ENCODE results near the gene TPD52L1. TPM values are rescaled to one million over a fixed set of nuclear protein-coding genes. Genes with fewer than 3 reads are reported as not detected.
"Not testable (repeated sequence)": the region's sequence is repeated elsewhere in the genome, so short reads cannot be mapped to it uniquely, and the experiment has no call there.

The TPD52L1 gene
- total RNA-seq, 2 experiments from 2014 or later = 0.89 to 1.4 TPM

DNA sequence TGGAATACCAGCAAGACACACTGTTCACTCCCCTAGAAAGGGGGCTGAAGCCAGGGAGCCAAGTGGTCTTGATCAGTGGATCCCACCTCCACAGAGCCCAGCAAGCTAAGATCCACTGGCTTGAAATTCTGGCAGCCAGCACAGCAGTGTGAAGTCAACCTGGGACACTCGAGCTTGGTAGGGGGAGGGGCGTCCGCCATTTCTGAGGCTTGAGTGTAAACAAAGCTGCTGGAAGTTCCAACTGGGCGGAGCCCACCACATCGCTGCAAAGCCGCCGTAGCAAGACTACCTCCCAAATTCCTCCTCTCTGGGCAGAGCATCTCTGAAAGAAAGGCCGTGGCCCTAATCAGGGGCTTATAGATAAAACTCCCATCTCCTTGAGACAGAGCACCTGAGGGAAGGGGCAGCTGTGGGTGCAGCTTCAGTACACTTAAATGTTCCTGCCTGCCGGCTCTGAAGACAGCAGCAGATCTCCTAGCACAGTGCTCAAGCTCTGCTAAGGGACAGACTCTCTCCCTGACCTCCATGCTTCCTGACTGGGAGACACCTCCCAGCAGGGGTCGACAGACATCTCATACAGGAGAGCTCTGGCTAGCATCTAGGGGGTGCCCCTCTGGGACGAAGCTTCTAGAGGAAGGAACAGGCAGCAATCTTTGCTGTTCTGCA lies 126.9 kb downstream of the TPD52L1 start:
- POLR2A ChIA-PET; intact Hi-C loops (cut with DNase I, micrococcal nuclease); H3K4me3 Mint-ChIP-seq; CTCF ChIA-PET; ATAC-seq; H3K27ac Mint-ChIP-seq; H3K27me3 Mint-ChIP-seq; DNase-seq: not testable (repeated sequence)
- Mint-ChIP-seq H3K9me3 (ENCODE audit: low read depth) (peaks cover 16% of the 10 kb centered on the region), H3K36me3 (ENCODE audit: low read depth) (peaks cover 86% of the 10 kb centered on the region), H3K4me1 (peaks cover 48% of the 10 kb centered on the region)

DNA sequence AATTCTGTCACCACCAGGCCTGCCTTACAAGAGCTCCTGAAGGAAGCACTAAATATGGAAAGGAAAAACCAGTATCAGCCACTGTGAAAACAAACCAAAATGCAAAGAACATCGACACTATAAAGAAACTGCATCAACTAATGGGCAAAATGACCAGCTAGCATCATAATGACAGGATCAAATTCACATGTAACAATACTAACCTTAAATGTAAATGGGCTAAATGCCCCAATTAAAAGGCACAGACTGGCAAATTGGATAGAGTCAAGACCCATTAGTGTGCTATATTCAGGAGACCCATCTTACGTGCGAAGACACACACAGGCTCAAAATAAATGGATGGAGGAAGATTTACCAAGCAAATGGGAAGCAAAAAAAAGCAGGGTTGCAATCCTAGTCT lies 128.9 kb downstream of the TPD52L1 start:
- H3K9me3 Mint-ChIP-seq (ENCODE audit: low read depth) = peaks cover 27% of the 10 kb centered on the region
- DNase-seq; POLR2A ChIA-PET; intact Hi-C loops (cut with DNase I, micrococcal nuclease); H3K4me3 Mint-ChIP-seq; H3K27me3 Mint-ChIP-seq; ATAC-seq; H3K27ac Mint-ChIP-seq: not testable (repeated sequence)
- CTCF ChIA-PET = interaction anchor here (1.2 kb wide), 1 partner anchor 31 kb away, joined by 4 read pairs; no protein-coding TSS in a partner anchor
- H3K4me1 Mint-ChIP-seq = peaks cover 50% of the 10 kb centered on the region
- peaks cover 89% of the 10 kb centered on the region for H3K36me3 Mint-ChIP-seq (ENCODE audit: low read depth)

DNA sequence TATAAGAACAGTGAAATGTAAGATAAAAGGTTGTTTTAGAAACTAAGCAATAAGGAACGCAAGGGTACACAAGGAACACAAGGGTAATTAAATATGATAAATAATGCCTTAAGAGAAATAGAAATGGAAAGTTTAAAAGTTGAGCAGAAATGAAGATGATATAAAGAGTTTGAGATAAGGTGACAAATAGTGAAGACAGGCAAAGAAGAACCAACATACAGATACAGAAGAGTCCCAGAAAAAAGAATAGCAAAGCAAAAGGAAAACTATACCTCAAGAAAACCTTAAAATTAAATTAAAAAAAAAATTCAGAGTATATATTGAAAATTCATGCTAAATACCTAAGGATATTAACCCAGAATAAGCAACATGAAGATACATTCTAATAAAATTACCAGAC lies 131.8 kb downstream of the TPD52L1 start:
- Mint-ChIP-seq H3K9me3 (ENCODE audit: low read depth) (peaks cover 33% of the 10 kb centered on the region), H3K4me1 (peaks cover 36% of the 10 kb centered on the region), H3K36me3 (ENCODE audit: low read depth) (peaks cover 91% of the 10 kb centered on the region), H3K27ac (no peak overlapping the region), H3K27me3 (no peaks in the 10 kb centered on the region), H3K4me3 (no peak overlapping the region)
- CTCF ChIA-PET = no interaction called here
- ATAC-seq = no peak
- DNase-seq = no peak
- POLR2A ChIA-PET = no interaction called here
- intact Hi-C loops (cut with DNase I, micrococcal nuclease) = no loop called here

DNA sequence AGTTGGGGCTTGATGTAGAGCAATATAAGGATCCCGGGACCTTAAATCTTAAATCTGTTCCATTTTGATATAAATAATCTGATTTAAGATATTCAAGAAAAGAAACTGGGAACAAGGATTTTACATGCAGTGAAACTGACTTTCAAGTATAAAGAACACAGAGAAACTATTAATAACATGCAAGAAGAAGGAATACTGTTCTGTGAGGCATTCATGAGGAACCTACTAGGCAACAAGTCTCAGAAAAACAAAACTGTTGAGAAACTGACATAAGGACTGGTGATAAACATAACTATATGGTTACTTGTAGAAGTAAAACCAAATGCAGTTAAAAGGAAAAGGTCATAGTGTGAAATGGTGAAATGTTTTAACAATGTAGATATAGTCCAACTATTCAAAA lies 132.4 kb downstream of the TPD52L1 start:
- Mint-ChIP-seq H3K4me1 (peaks cover 31% of the 10 kb centered on the region), H3K4me3 (no peak overlapping the region), H3K27ac (no peak overlapping the region), H3K27me3 (no peaks in the 10 kb centered on the region), H3K9me3 (ENCODE audit: low read depth) (peaks cover 33% of the 10 kb centered on the region), H3K36me3 (ENCODE audit: low read depth) (peaks cover 91% of the 10 kb centered on the region)
- ChIA-PET POLR2A (no interaction called here), CTCF (no interaction called here)
- DNase-seq (no peak), ATAC-seq (no peak)
- intact Hi-C loops (cut with DNase I, micrococcal nuclease) = no loop called here

DNA sequence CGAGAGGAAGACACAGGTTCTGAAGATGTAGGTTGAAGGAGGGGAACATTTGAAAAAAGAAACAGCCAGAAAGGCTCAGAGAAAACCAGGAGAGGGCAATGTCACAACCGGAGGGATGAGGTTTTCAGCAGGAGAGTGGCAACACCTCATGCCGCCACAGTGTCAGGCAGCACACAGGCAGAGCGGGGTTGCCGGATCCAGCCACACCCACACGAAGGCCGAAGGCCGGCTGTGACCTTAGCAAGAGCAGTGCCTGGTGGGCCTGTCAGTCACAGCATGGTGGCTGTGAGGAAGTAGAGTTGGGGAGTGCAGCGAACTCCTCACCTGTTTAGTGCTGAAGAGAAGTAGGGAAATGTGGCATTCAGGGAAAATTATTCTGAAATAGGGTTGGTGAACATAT lies 134.1 kb downstream of the TPD52L1 start:
- Mint-ChIP-seq H3K4me1 (peaks cover 22% of the 10 kb centered on the region), H3K27me3 (no peaks in the 10 kb centered on the region), H3K36me3 (ENCODE audit: low read depth) (peaks cover 91% of the 10 kb centered on the region), H3K27ac (no peak overlapping the region), H3K9me3 (ENCODE audit: low read depth) (peaks cover 26% of the 10 kb centered on the region), H3K4me3 (no peak overlapping the region)
- intact Hi-C loops (cut with DNase I, micrococcal nuclease) = no loop called here
- ATAC-seq = no peak
- ChIA-PET CTCF (no interaction called here), POLR2A (no interaction called here)
- DNase-seq = no peak

DNA sequence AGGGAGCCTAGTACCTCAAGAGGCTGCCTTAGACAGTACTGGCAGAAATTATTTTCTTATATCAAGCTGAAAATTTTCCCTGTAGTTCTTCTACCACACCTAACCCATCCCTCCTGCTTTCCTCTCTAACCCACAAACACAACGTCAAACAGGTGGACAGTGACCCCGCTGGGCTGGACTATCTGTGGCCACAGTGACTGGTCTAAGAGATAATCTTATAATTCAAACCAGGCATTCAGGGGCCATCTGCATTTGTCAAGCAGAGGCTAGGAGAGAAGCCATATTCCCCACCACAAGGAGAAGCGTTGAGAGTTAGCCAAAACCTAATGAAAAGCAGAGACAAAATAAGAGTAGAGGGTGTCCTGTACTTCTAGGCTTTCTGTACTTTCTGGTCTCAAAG lies 140.0 kb downstream of the TPD52L1 start:
- H3K27ac Mint-ChIP-seq = no peak overlapping the region
- peaks cover 35% of the 10 kb centered on the region for H3K4me1 Mint-ChIP-seq
- peaks cover 5% of the 10 kb centered on the region for H3K9me3 Mint-ChIP-seq (ENCODE audit: low read depth)
- ATAC-seq = no peak
- POLR2A ChIA-PET = no interaction called here
- DNase-seq = no peak
- no peak overlapping the region for H3K4me3 Mint-ChIP-seq
- H3K36me3 Mint-ChIP-seq (ENCODE audit: low read depth) = peaks cover 80% of the 10 kb centered on the region
- intact Hi-C loops (cut with DNase I, micrococcal nuclease) = no loop called here
- CTCF ChIA-PET = no interaction called here
- H3K27me3 Mint-ChIP-seq = no peaks in the 10 kb centered on the region

DNA sequence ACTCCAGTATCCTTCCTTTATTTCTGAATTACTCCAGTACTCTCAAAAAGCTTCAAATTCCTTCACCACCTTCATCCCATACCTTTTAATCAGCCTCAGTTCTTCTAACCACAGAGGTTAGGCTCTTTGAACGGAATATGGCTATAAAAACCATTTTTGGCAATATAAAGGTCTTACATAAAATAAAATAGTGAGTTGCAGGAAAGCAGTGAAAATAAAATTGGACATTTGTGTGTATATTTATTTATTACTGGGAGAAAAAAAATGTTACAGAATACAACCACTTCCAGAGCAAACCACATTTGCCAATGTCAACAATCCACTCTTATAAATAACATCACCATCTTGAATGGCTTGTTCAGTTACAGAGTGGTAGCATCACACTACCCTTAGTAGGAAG lies 140.5 kb downstream of the TPD52L1 start:
- ATAC-seq = no peak
- intact Hi-C loops (cut with DNase I, micrococcal nuclease) = no loop called here
- Mint-ChIP-seq H3K27ac (no peak overlapping the region), H3K4me3 (no peak overlapping the region), H3K36me3 (ENCODE audit: low read depth) (peaks cover 84% of the 10 kb centered on the region), H3K4me1 (peaks cover 36% of the 10 kb centered on the region), H3K27me3 (no peaks in the 10 kb centered on the region), H3K9me3 (ENCODE audit: low read depth) (peaks cover 5% of the 10 kb centered on the region)
- no peak for DNase-seq
- CTCF ChIA-PET = no interaction called here
- POLR2A ChIA-PET = no interaction called here

DNA sequence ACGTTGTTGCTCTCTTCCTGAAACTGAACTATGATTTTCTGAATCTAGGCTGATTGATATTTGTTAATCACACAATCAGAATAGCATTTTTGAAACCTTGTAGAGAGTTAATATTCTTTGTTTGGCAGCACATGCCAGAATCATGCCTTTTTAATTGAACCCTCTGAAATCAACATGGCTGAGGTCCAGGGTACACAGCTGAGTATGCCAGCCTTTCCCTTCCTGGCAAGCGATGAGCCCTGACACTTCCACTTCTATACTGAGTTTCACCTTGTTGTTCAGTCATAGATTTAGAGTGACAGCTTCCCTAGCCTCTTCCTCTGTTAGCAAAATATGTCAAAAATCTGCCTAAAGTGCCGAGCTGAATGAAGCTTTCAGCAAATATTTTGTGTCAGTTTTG lies 141.4 kb downstream of the TPD52L1 start:
- Mint-ChIP-seq H3K27ac (no peak overlapping the region), H3K27me3 (no peaks in the 10 kb centered on the region), H3K4me3 (no peak overlapping the region), H3K36me3 (ENCODE audit: low read depth) (peaks cover 87% of the 10 kb centered on the region), H3K9me3 (ENCODE audit: low read depth) (peaks cover 1% of the 10 kb centered on the region), H3K4me1 (peaks cover 45% of the 10 kb centered on the region)
- ATAC-seq = no peak
- CTCF ChIA-PET = interaction anchor here (0.6 kb wide), 1 partner anchor 11 kb away, joined by 3 read pairs; no protein-coding TSS in a partner anchor
- POLR2A ChIA-PET = no interaction called here
- DNase-seq = no peak
- intact Hi-C loops (cut with DNase I, micrococcal nuclease) = no loop called here

DNA sequence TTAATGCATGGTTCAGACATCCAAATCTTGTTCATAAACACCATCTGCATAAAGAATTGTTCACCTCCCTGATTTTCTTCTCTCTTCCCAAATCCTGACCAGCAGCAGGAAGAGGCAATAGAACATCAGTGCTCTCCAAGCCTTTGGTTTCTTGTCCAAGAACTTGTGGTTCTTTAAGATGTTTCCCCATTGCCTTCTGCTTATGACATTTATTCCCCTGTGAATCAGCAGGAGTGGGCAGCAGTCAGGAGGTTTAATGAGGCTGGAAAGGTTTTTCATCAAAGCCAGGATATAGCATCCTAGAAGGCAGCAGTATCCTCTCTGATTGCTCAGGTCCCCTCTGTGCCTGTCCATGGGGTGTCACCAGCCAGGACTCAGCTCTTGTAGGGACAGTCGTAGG lies 142.9 kb downstream of the TPD52L1 start:
- H3K4me1 Mint-ChIP-seq = peaks cover 53% of the 10 kb centered on the region
- H3K4me3 Mint-ChIP-seq = no peak overlapping the region
- H3K36me3 Mint-ChIP-seq (ENCODE audit: low read depth) = peaks cover 84% of the 10 kb centered on the region
- CTCF ChIA-PET = interaction anchor here (1.3 kb wide), 1 partner anchor 609 kb away, joined by 3 read pairs; no protein-coding TSS in a partner anchor
- H3K27me3 Mint-ChIP-seq = no peaks in the 10 kb centered on the region
- intact Hi-C loops (cut with DNase I, micrococcal nuclease) = no loop called here
- no peak for ATAC-seq
- POLR2A ChIA-PET = no interaction called here
- H3K27ac Mint-ChIP-seq = no peak overlapping the region
- DNase-seq = no peak
- H3K9me3 Mint-ChIP-seq (ENCODE audit: low read depth) = no peaks in the 10 kb centered on the region

DNA sequence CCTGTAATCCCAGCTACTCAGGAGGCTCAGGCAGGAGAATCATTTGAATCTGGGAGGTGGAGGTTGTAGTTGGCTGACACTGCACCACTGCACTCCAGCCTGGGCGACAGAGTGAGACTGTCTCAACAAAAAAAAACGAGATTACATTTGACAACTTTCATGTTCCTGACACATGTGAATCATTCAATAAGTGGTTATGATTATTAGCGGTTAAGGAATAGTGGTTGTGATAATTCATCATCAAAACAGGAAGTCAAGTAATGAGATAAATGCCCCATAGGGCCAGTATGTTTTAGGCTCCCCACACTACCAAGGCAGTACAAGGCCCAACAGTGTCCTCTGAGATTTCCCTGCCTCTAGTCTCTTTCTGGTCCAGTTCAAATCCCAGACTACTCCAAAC lies 145.7 kb downstream of the TPD52L1 start:
- peaks cover 2% of the 10 kb centered on the region for H3K9me3 Mint-ChIP-seq (ENCODE audit: low read depth)
- ATAC-seq (no peak), DNase-seq (no peak)
- H3K27me3 Mint-ChIP-seq = no peaks in the 10 kb centered on the region
- peaks cover 59% of the 10 kb centered on the region for H3K36me3 Mint-ChIP-seq (ENCODE audit: low read depth)
- H3K4me3 Mint-ChIP-seq = peak overlapping the region; percentile 94
- peak overlapping the region; percentile 98 for H3K27ac Mint-ChIP-seq
- H3K4me1 Mint-ChIP-seq = peaks cover 64% of the 10 kb centered on the region
- ChIA-PET CTCF (interaction anchor here (3.5 kb wide), 1 partner anchor 12 kb away, joined by 20 read pairs; no protein-coding TSS in a partner anchor), POLR2A (no interaction called here)
- intact Hi-C loops (cut with DNase I, micrococcal nuclease) = no loop called here

DNA sequence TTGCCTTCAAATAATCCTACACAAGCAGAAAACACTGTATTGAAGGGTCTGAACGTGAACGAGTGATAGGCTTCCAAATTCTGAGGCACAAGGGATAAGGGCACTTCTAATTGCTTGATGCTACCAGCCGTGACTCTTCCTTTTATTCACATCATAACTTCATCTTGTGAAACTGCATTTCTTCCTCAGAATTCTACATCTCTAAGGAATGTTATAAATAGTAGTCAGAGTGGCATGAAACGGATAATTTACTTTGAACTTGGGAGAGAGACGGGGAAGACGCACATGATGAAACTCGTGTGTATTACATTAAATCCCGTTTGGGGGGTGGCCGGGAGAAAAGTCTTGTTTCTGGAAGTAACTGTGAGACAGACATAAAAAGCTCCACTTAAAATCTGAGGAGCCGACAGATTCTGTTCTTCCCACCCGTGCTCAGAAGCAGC lies 147.4 kb downstream of the TPD52L1 start:
- H3K27ac Mint-ChIP-seq = peak overlapping the region; percentile 98
- no peak for DNase-seq
- H3K4me1 Mint-ChIP-seq = peaks cover 52% of the 10 kb centered on the region
- intact Hi-C loops (cut with DNase I, micrococcal nuclease) = loop anchor here (1.0 to 10.0 kb wide), 7 partner anchors 149 to 1964 kb away; partner anchors contain the start of genes TPD52L1 (in 2 of the 2), CENPW (in 1 of the 2), HEY2 (in 1 of the 2) and HINT3 (in 1 of the 2)
- CTCF ChIA-PET = interaction anchor here (0.6 to 3.5 kb wide), 4 partner anchors 10 to 480 kb away, joined by 3 to 20 read pairs (median 4); no protein-coding TSS in a partner anchor
- peak overlapping the region; percentile 94 for H3K4me3 Mint-ChIP-seq
- peaks cover 2% of the 10 kb centered on the region for H3K9me3 Mint-ChIP-seq (ENCODE audit: low read depth)
- POLR2A ChIA-PET = no interaction called here
- no peak for ATAC-seq
- peaks cover 46% of the 10 kb centered on the region for H3K36me3 Mint-ChIP-seq (ENCODE audit: low read depth)
- no peaks in the 10 kb centered on the region for H3K27me3 Mint-ChIP-seq

All from activated CD4-positive, alpha-beta T cell treated with anti-CD3 and anti-CD28 coated beads for 36 hours (primary cell).